ENCODE measurements around the gene RABGAP1.

The RABGAP1 gene

GRCh38 chr9:123040801-123041200 lies 100.0 kb downstream of the RABGAP1 start:
- peaks cover 9 to 15% (median 13%) of the 10 kb centered on the region in 11 experiments; a peak in 20 of 22 replicates for H3K9me3 ChIP-seq (replicated peaks in 1 of 11)
- H3K36me3 ChIP-seq = peaks cover 24 to 66% (median 39%) of the 10 kb centered on the region in 11 experiments; a peak in 21 of 22 replicates
- H3K4me3 ChIP-seq = no peak overlapping the region
- H3K9ac ChIP-seq = no peak overlapping the region
- peaks cover 5 to 26% (median 15%) of the 10 kb centered on the region in 10 experiments; a peak in 18 of 20 replicates for H3K4me1 ChIP-seq
- no peak for TF ChIP-seq Cebpa-rat (IDR thresholded peaks at IDR 0.05)
- H3K27me3 ChIP-seq = no peaks in the 10 kb centered on the region
- peak overlapping the region in 2 of 11 experiments; percentile 57 to 60; a peak in 2 of 22 replicates for H3K4me2 ChIP-seq
- H3K27ac ChIP-seq = no peak overlapping the region
- H4K20me1 ChIP-seq = peaks cover 0 to 12% (median 0%) of the 10 kb centered on the region in 11 experiments; a peak in 3 of 22 replicates

GRCh38 chr9:123041489-123041888 lies 100.7 kb downstream of the RABGAP1 start:
- no peak for TF ChIP-seq Cebpa-rat (IDR thresholded peaks at IDR 0.05)
- no peak overlapping the region for H3K9ac ChIP-seq
- H3K4me3 ChIP-seq = no peak overlapping the region
- H3K27ac ChIP-seq = no peak overlapping the region
- no peaks in the 10 kb centered on the region for H3K27me3 ChIP-seq
- H3K9me3 ChIP-seq (replicated peaks in 1 of 11) = peaks cover 9 to 15% (median 13%) of the 10 kb centered on the region in 11 experiments; a peak in 20 of 22 replicates
- peak overlapping the region in 2 of 11 experiments; percentile 57 to 60; a peak in 4 of 22 replicates for H3K4me2 ChIP-seq
- H4K20me1 ChIP-seq = peaks cover 0 to 12% (median 0%) of the 10 kb centered on the region in 11 experiments; a peak in 3 of 22 replicates
- H3K4me1 ChIP-seq = peaks cover 5 to 26% (median 15%) of the 10 kb centered on the region in 10 experiments; a peak in 18 of 20 replicates
- peaks cover 21 to 71% (median 37%) of the 10 kb centered on the region in 11 experiments; a peak in 21 of 22 replicates for H3K36me3 ChIP-seq

GRCh38 chr9:123043081-123043939 lies 102.5 kb downstream of the RABGAP1 start:
- no peak overlapping the region for H3K27ac ChIP-seq

GRCh38 chr9:123044586-123044985 lies 103.8 kb downstream of the RABGAP1 start:
- peaks cover 0 to 5% (median 0%) of the 10 kb centered on the region in 11 experiments; a peak in 3 of 22 replicates for H4K20me1 ChIP-seq
- peaks cover 5 to 23% (median 17%) of the 10 kb centered on the region in 10 experiments; a peak in 18 of 20 replicates for H3K4me1 ChIP-seq
- H3K4me2 ChIP-seq = peak overlapping the region in 7 of 11 experiments; percentile 20 to 58 (median 37); a peak in 12 of 22 replicates
- no peak for TF ChIP-seq Cebpa-rat (IDR thresholded peaks at IDR 0.05)
- H3K27ac ChIP-seq = no peak overlapping the region
- peaks cover 9 to 15% (median 13%) of the 10 kb centered on the region in 11 experiments; a peak in 20 of 22 replicates for H3K9me3 ChIP-seq (replicated peaks in 1 of 11)
- peaks cover 27 to 70% (median 39%) of the 10 kb centered on the region in 11 experiments; a peak in 21 of 22 replicates for H3K36me3 ChIP-seq
- no peaks in the 10 kb centered on the region for H3K27me3 ChIP-seq
- no peak overlapping the region for H3K9ac ChIP-seq
- no peak overlapping the region for H3K4me3 ChIP-seq

More at GRCh38 chr9:123043081-123043939, 102.5 kb downstream of the RABGAP1 start:
- no peak for TF ChIP-seq Cebpa-rat (IDR thresholded peaks at IDR 0.05)
- Histone ChIP-seq H3K4me2 (no peak overlapping the region), H3K9ac (no peak overlapping the region), H3K27me3 (no peaks in the 10 kb centered on the region), H4K20me1 (peaks cover 0 to 12% (median 0%) of the 10 kb centered on the region in 11 experiments; a peak in 3 of 22 replicates), H3K4me1 (peaks cover 5 to 26% (median 15%) of the 10 kb centered on the region in 10 experiments; a peak in 18 of 20 replicates), H3K36me3 (peaks cover 26 to 77% (median 37%) of the 10 kb centered on the region in 11 experiments; a peak in 21 of 22 replicates), H3K4me3 (no peak overlapping the region), H3K9me3 (replicated peaks in 1 of 11) (peaks cover 9 to 15% (median 13%) of the 10 kb centered on the region in 11 experiments; a peak in 20 of 22 replicates)

GRCh38 chr9:123046406-123047195 lies 105.8 kb downstream of the RABGAP1 start:
- Histone ChIP-seq H3K36me3 (peaks cover 32 to 81% (median 36%) of the 10 kb centered on the region in 11 experiments; a peak in 21 of 22 replicates), H3K27me3 (no peaks in the 10 kb centered on the region), H3K9me3 (replicated peaks in 1 of 11) (peaks cover 9 to 15% (median 13%) of the 10 kb centered on the region in 11 experiments; a peak in 20 of 22 replicates), H4K20me1 (peaks cover 0 to 5% (median 0%) of the 10 kb centered on the region in 11 experiments; a peak in 2 of 22 replicates), H3K4me3 (no peak overlapping the region), H3K9ac (no peak overlapping the region), H3K4me1 (peaks cover 5 to 23% (median 10%) of the 10 kb centered on the region in 10 experiments; a peak in 18 of 20 replicates), H3K4me2 (no peak overlapping the region), H3K27ac (no peak overlapping the region)
- no peak for TF ChIP-seq Cebpa-rat (IDR thresholded peaks at IDR 0.05)

GRCh38 chr9:123048748-123049147 lies 107.9 kb downstream of the RABGAP1 start:
- TF ChIP-seq Cebpa-rat (IDR thresholded peaks at IDR 0.05) = no peak
- peaks cover 0 to 5% (median 0%) of the 10 kb centered on the region in 11 experiments; a peak in 1 of 22 replicates for H4K20me1 ChIP-seq
- no peak overlapping the region for H3K4me3 ChIP-seq
- no peak overlapping the region for H3K9ac ChIP-seq
- H3K27me3 ChIP-seq = no peaks in the 10 kb centered on the region
- H3K4me2 ChIP-seq = peak overlapping the region in 3 of 11 experiments; percentile 7 to 45 (median 24); a peak in 3 of 22 replicates
- peaks cover 0 to 33% (median 10%) of the 10 kb centered on the region in 10 experiments; a peak in 14 of 20 replicates for H3K4me1 ChIP-seq
- H3K27ac ChIP-seq = no peak overlapping the region
- peaks cover 17 to 74% (median 28%) of the 10 kb centered on the region in 11 experiments; a peak in 18 of 22 replicates for H3K36me3 ChIP-seq
- H3K9me3 ChIP-seq (replicated peaks in 1 of 11) = peaks cover 0 to 5% (median under 1%) of the 10 kb centered on the region in 11 experiments; a peak in 4 of 22 replicates

- H3K27me3 ChIP-seq = no peaks in the 10 kb centered on the region
- H3K9ac ChIP-seq = no peak overlapping the region
- no peak overlapping the region for H3K4me3 ChIP-seq
- no peak for TF ChIP-seq Cebpa-rat (IDR thresholded peaks at IDR 0.05)
- H3K4me2 ChIP-seq = no peak overlapping the region
- no peaks in the 10 kb centered on the region for H3K9me3 ChIP-seq (replicated peaks in 1 of 11)
- H3K36me3 ChIP-seq = peaks cover 12 to 73% (median 25%) of the 10 kb centered on the region in 11 experiments
- peaks cover 0 to 29% (median 4%) of the 10 kb centered on the region in 10 experiments; a peak in 12 of 20 replicates for H3K4me1 ChIP-seq
- H4K20me1 ChIP-seq = peaks cover 0 to 5% (median 0%) of the 10 kb centered on the region in 11 experiments; a peak in 1 of 22 replicates
- no peak overlapping the region for H3K27ac ChIP-seq
Observed at GRCh38 chr9:123049589-123050222, 108.9 kb downstream of the RABGAP1 start.
